HepG2 (cell line): ENCODE measurements around the gene GADD45B. TPM values are rescaled to one million over a fixed set of nuclear protein-coding genes. Genes with fewer than 3 reads are reported as not detected.

Experiments
- FOXA3 ChIP-seq: IDR thresholded peaks from 2 replicates; pipeline ENCODE4 v1.6.1; 2016; ENCODE audit warnings: missing genetic modification reagents, missing compliant biosample characterization
- HBP1 ChIP-seq: IDR thresholded peaks from 2 replicates; pipeline ENCODE4 v1.6.1; 2016; ENCODE audit warnings: low read depth, control low read depth
- MTA1 ChIP-seq: sonication (generic); formaldehyde crosslinking; IDR thresholded peaks from 2 replicates; pipeline ENCODE4 v1.4.0; 2020; ENCODE audit warnings: missing genetic modification reagents, mild to moderate bottlenecking, borderline replicate concordance
- MYC ChIP-seq: sonication (generic); formaldehyde crosslinking; IDR thresholded peaks from 2 replicates; pipeline ENCODE4 v1.9.0; 2021; ENCODE audit warnings: missing genetic modification reagents, borderline replicate concordance
- PCBP1 ChIP-seq: fragments of 200-400 bp; formaldehyde crosslinking; IDR thresholded peaks from 2 replicates; pipeline ENCODE4 v1.6.1; 2017; ENCODE audit warnings: mild to moderate bottlenecking, low read depth, low read length, borderline replicate concordance
- PLSCR1 ChIP-seq: sonication (generic); formaldehyde crosslinking; IDR thresholded peaks from 2 replicates; pipeline ENCODE4 v1.5.0; 2020; ENCODE audit warnings: missing genetic modification reagents, mild to moderate bottlenecking, borderline replicate concordance
- TEF ChIP-seq: sonication (generic); formaldehyde crosslinking; IDR thresholded peaks from 2 replicates; pipeline ENCODE4 v1.5.0; 2020; ENCODE audit warnings: missing genetic modification reagents
- TGIF2 ChIP-seq: IDR thresholded peaks from 2 replicates; pipeline ENCODE4 v1.6.1; 2016; ENCODE audit warnings: control low read depth, missing compliant biosample characterization
- XRCC5 ChIP-seq: fragments of 200-400 bp; formaldehyde crosslinking; optimal IDR thresholded peaks from 2 replicates; pipeline ENCODE3; 2017; ENCODE audit warnings: mild to moderate bottlenecking, low read length
- ZBTB33 ChIP-seq: sonication (generic); formaldehyde crosslinking; IDR thresholded peaks from 2 replicates; pipeline ENCODE4 v1.4.0; 2020; ENCODE audit warnings: missing genetic modification reagents
- ZBTB39 ChIP-seq: sonication (generic); formaldehyde crosslinking; IDR thresholded peaks from 2 replicates; pipeline ENCODE4 v1.5.0; 2020; ENCODE audit warnings: missing genetic modification reagents
- ZIK1 ChIP-seq: sonication (generic); formaldehyde crosslinking; IDR thresholded peaks from 2 replicates; pipeline ENCODE4 v1.5.0; 2020; ENCODE audit warnings: mild to moderate bottlenecking, low read depth, missing genetic modification reagents, borderline replicate concordance
- ZMAT3 ChIP-seq: sonication (generic); formaldehyde crosslinking; conservative IDR thresholded peaks from 2 replicates; pipeline ENCODE4 v1.7.0; 2021; ENCODE audit warnings: missing genetic modification reagents
- ZNF101 ChIP-seq: sonication (generic); formaldehyde crosslinking; IDR thresholded peaks from 2 replicates; pipeline ENCODE4 v1.4.0; 2020; ENCODE audit warnings: mild to moderate bottlenecking, low read depth, missing genetic modification reagents, borderline replicate concordance
- ZNF18 ChIP-seq: sonication (generic); formaldehyde crosslinking; IDR thresholded peaks from 2 replicates; pipeline ENCODE4 v1.8.0; 2022; ENCODE audit warnings: mild to moderate bottlenecking, missing genetic modification reagents; ENCODE audit not compliant: insufficient replicate concordance
- ZNF224 ChIP-seq: sonication (generic); formaldehyde crosslinking; IDR thresholded peaks from 2 replicates; pipeline ENCODE4 v1.5.0; 2020; ENCODE audit warnings: mild to moderate bottlenecking, missing genetic modification reagents
- ZNF331 ChIP-seq: sonication (generic); formaldehyde crosslinking; IDR thresholded peaks from 2 replicates; pipeline ENCODE4 v1.4.0; 2020; ENCODE audit warnings: missing genetic modification reagents
- ZNF572 ChIP-seq: sonication (generic); formaldehyde crosslinking; IDR thresholded peaks from 2 replicates; pipeline ENCODE4 v1.5.1; 2020; ENCODE audit warnings: mild to moderate bottlenecking, missing genetic modification reagents
- ZNF720 ChIP-seq: sonication (generic); formaldehyde crosslinking; IDR thresholded peaks from 2 replicates; pipeline ENCODE4 v1.4.0; 2020; ENCODE audit warnings: missing genetic modification reagents
- ZNF777 ChIP-seq: sonication (generic); formaldehyde crosslinking; IDR thresholded peaks from 2 replicates; pipeline ENCODE4 v1.4.0; 2020; ENCODE audit warnings: missing genetic modification reagents
- polyA plus RNA-seq, 8 experiments: library from polyadenylated mRNA; depleted of rRNA in 3 of 8; stranded (reverse) in 7 of 8; unstranded in 1 of 8; fragments of >200 nt; fragmentation: Illumina TruSeq in 4 of 8; extraction: Trizol in 4 of 8; gene quantifications; 2 replicates each; pipeline versions ENCODE4 v1.2.1 to v1.2.3, GENCODE V29; 2011 to 2016; ENCODE audit warnings: low read depth in 4 of 8, missing spikeins in 1 of 8, mixed read lengths in 1 of 8; ENCODE audit not compliant: insufficient read depth in 1 of 8
- total RNA-seq, 5 experiments: library from RNA; depleted of rRNA; stranded (reverse); fragments of >200 nt; fragmentation: Illumina TruSeq; extraction: Trizol; gene quantifications; 2 replicates each; pipeline ENCODE4 v1.2.3, GENCODE V29; 2016; ENCODE audit warnings: low read depth in 1 of 5

The GADD45B gene
- total and polyA plus RNA-seq, 2 of the 13 experiments (the other 11 are each of a cell fraction or from before 2014, with no cell fraction given): 4.6 to 34.1 TPM

- peak; percentile 37; the same call in 1 of the 2 replicates for TF ChIP-seq ZBTB33
- no peak for TF ChIP-seq PCBP1
- no peak for TF ChIP-seq FOXA3 (CRISPR knock-in tag)
- no peak for TF ChIP-seq ZNF331 (CRISPR knock-in tag)
- no peak for TF ChIP-seq MTA1 (CRISPR knock-in tag)
- no peak for TF ChIP-seq ZNF224 (CRISPR knock-in tag)
- TF ChIP-seq ZNF720 (CRISPR knock-in tag): no peak
- TF ChIP-seq ZNF101 (CRISPR knock-in tag): no peak
- TF ChIP-seq PLSCR1 (CRISPR knock-in tag): no peak
- TF ChIP-seq XRCC5: no peak
- no peak for TF ChIP-seq ZMAT3 (CRISPR knock-in tag)
- TF ChIP-seq TEF (CRISPR knock-in tag): no peak
- TF ChIP-seq ZIK1 (CRISPR knock-in tag): no peak
- no peak for TF ChIP-seq ZBTB39 (CRISPR knock-in tag)
- no peak for TF ChIP-seq ZNF572 (CRISPR knock-in tag)
- 0 out of 2 replicates have a peak, but pooled peaks have one; percentile 27 for TF ChIP-seq MYC
- TF ChIP-seq ZNF18 (CRISPR knock-in tag): no peak
- TF ChIP-seq TGIF2 (CRISPR knock-in tag): no peak
- TF ChIP-seq HBP1 (CRISPR knock-in tag): no peak
- TF ChIP-seq ZNF777 (CRISPR knock-in tag): no peak
Measured at GRCh38 chr19:2488942-2489731, 13.2 kb downstream of the GADD45B start (continued).
